Measurements from ENCODE around the gene DOK4.

Gene DOK4

DNA sequence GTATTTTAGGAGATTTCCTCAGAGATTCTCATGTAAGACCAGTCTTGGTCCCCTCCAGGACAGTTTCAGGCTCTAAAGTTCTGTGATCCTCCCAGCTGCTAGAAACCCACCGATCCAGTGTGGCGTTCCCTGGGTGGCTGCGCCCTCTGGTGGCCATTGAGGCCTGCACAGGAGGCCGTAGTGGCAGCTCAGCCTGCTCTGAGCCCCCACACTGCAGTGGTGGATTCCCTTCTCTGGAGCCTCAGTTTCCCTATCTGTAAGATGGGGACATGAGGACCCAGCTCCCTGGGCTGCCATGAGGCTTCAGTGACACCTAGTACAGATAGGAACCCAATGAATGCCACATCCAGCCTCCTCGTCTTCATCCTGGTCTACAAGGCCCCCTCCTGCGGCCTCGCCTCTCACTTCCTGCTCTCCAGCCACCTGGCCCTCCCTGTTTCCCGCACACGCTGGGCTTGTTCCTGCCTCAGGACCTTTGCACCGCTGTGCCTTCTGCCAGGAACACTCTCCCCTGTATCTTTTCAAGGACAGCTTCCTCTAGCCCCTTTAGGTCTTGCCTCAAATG, 33.6 kb upstream of the DOK4 start:
- peak; percentile 96 for FAIRE-seq
- peak; percentile 94 for DNase-seq (ENCODE audit: insufficient read length, low spot score)

- no peak for FAIRE-seq
- DNase-seq (ENCODE audit: insufficient read length, low spot score) = no peak
Measured at GRCh38 chr16:57518922-57519321, 32.6 kb upstream of the DOK4 start.

- no peak for FAIRE-seq
Measured at GRCh38 chr16:57518520-57518919, 32.2 kb upstream of the DOK4 start.

DNA sequence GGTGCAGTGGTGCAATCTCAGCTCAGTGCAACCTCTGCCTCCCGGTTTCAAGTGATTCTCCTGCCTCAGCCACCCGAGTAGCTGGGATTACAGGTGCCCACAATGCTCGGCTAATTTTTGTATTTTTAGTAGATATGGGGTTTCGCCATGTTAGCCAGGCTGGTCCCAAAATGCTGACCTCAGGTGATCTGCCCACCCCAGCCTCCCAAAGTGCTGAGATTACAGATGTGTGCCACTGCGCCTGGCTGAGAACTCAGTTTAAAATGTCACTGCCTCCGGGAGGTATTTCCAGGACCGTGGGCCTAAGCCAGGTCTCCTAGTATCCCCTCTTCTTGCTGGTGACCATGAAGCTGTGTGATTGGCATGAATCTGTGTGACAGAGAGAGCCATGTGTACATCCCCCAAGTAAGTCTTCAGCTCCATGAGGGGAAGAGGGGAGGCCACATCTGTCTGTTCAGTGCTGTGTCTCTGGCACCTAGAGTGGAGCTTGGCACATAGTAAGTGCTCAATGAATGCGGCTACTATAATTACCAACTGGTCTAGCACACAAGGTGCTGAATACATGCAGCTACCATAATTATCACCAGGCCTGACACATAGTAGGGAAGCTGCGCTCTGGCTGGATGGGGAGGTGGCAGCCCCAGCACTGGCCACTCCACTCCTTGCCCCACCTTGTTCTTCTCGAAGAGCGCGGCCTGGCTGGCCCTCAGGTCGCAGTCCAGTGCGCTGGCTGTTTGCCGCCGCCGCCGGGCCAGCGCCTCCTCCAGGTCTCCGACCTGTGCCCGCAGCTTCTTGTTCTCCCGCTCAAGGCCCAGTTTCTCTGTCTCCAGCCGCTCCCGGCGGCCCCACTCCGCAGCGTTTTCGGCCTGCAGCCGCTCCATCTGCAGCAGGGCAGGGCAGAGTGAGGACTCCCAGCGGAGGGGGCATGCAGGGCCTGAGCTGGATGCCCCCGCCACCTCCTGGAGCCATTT, 31.4 kb upstream of the DOK4 start:
- FAIRE-seq = no peak
- DNase-seq (ENCODE audit: insufficient read length, low spot score) = no peak

More at GRCh38 chr16:57518520-57518919, 32.2 kb upstream of the DOK4 start:
- no peak for DNase-seq (ENCODE audit: insufficient read length, low spot score)

- FAIRE-seq (no peak), DNase-seq (ENCODE audit: insufficient read length, low spot score) (no peak)
Measured at GRCh38 chr16:57516773-57517172, 30.5 kb upstream of the DOK4 start.

DNA sequence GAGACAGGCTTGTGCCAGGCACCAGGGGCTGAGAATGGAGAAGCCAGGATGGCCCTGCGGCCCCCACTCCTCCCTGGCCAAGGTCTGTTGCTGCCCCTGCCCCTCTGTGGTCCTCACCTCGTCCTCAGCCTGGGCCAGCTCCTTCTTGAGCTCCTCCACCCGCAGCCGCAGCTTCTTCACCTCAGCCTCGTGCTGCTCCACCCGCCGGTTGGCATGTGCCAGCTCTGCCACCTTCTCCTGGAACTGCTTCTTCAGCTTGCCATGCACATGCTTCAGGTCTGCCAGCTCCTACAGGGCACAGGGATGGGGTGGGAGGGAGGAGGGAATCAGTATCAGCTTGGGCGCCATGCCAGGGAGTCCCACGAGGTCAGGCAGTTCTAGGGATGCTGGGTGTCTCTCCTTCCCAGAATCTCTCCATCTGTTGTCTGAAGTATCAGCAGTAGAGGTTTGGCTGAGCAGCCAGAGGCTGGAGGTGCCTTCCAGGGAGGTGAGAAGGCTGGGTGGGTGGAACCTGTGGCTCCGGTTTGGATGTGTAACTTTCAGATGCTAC, 30.0 kb upstream of the DOK4 start:
- FAIRE-seq = no peak
- DNase-seq (ENCODE audit: insufficient read length, low spot score) = no peak

DNA sequence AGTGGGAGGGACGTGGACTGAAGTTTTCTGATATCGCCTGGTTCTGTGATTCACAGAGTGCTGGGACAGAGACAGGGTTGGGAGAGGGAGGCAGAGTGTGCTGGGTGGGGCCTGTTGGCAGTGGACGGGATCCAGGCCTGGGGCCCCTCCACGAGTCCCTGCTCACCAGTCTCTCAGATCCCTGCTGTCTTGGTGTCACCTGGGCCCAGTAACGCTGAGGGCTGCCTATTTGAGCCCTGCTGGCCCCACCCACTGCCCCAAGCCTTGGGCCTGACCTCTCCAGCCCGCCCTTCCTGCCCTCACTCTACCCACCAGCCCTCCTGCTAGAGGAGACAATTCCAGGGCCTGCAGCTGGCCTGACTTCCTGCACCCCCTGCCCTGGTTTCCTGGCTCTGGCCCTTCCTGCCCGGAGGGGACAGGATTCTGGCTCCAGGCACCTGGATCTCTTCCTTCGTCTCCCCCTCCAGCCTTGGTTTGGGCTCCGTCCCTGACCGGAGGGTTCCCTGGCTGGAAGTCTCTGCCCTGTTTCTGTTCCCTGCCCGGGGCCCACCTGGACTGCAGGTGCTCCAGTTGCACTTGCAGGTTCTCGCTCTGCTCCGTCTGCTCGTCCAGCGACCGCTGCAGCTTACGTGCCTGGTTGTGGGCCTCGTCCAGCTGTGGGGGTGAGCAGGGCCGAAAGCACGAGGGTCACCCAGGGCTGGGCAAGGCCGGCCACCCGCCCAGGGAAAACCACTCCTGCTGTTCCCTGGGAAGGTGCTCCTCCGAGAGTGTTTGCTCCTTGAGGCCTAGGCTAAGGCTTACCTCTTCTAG, 28.7 kb upstream of the DOK4 start:
- FAIRE-seq = no peak

GRCh38 chr16:57514371-57514770, 28.1 kb upstream of the DOK4 start:
- FAIRE-seq (no peak), DNase-seq (ENCODE audit: insufficient read length, low spot score) (no peak)

More for the DNA sequence above, 28.7 kb upstream of the DOK4 start:
- DNase-seq (ENCODE audit: insufficient read length, low spot score) = no peak

DNA sequence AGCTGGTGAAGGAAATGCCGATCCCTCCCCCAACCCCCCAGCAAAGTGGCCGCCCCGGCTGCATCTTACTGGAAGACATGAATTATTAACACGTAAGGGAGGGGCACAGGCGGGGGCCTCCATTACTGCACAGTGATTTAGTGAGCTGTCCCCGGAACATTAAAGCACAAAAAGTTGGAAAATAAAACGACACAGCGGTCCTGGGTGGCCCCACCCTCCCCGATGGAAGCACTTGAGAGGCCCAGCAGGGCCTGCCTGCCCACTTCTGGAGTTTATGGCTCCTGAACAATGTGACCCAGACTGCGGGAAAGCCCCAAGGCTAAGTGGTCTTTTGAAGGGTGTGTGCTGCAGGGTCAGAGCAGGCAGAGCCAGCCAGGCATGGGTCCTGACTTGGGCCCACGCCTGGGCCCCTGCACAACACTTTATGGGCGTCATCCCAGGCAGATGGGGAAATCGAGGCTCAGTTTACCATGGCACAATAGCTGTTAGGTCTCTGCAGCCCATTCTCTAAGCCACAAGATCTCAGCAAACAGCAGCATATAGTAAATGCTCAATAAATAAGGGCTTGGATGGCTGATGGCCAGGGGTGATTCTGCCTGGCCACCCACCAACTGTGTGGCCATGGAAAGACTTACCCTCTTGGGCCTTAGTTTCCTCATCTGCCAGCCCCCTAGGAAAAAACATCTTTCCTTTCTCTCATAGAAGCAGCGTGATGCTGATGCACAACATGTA, 27.2 kb upstream of the DOK4 start:
- no peak for FAIRE-seq
- DNase-seq (ENCODE audit: insufficient read length, low spot score) = no peak

- no peak for FAIRE-seq
- no peak for DNase-seq (ENCODE audit: insufficient read length, low spot score)
Measured at GRCh38 chr16:57512296-57513001, 26.2 kb upstream of the DOK4 start.

DNA sequence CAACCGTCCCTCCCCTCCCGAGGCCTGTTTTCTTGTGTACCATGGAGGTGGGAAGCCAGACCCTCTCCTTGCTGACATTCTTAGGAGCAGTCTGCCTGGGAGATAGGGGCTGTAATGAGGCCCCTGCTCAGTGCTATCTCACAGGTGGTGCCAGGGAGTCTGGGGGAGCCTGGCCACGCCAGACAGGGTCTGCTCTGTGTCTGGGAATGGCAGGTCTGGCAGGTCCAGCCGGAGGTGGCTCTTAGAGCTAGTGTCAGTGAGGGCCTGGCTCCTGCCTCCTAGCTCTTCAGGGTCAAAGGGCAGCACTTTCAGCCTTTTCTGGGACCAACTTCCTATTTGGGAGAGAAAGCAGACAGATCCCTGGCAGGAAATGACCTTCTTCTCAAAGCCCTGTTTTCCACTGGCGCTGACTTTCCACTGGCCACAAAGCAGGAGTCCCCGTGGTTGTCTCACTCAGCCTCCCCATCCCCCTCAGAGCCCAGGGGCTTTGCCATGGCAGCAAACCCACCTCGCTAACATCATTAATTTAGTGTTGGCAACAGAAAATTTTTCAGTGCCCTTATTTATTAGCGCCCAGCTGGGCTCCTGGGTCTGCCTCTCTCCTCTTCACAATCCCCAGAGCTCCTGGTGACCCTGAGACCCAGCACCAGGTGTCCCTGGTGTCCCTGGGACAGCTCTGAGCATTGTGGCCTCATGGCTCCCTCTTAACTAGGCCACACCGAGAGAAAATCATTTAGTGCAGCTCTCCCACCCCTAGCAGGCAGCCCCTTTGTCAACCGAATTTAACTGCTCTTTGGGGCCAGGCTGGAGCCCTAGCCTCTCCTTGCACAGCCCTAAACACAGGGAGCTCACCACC, 24.0 kb upstream of the DOK4 start:
- DNase-seq (ENCODE audit: insufficient read length, low spot score) (no peak), FAIRE-seq (no peak)

GRCh38 chr16:57509231-57509923, 23.1 kb upstream of the DOK4 start:
- no peak for FAIRE-seq
- no peak for DNase-seq (ENCODE audit: insufficient read length, low spot score)

DNA sequence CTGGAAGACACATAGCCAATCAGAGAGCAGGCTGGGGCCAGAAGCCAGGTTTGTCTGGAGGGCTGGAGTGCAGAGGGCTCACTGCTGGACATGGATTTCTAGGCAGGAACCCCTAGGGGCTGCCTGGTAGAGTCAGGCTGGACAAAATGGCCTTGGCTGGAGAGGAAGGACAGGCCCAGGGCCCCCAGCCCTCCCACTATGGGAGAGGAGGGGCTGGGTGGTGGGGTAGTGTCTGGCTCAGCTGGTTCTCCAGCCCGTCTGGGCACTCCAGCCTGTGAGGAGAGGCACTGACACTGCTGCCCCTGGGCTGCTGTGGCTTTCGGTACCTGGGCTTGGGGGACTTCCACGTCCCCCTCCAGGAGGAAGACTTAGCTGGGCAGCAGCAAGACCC, 21.7 kb upstream of the DOK4 start:
- DNase-seq (ENCODE audit: insufficient read length, low spot score) (no peak), FAIRE-seq (no peak)

GRCh38 chr16:57507136-57508034, 21.1 kb upstream of the DOK4 start:
- DNase-seq (ENCODE audit: insufficient read length, low spot score) = no peak
- FAIRE-seq = no peak

DNA sequence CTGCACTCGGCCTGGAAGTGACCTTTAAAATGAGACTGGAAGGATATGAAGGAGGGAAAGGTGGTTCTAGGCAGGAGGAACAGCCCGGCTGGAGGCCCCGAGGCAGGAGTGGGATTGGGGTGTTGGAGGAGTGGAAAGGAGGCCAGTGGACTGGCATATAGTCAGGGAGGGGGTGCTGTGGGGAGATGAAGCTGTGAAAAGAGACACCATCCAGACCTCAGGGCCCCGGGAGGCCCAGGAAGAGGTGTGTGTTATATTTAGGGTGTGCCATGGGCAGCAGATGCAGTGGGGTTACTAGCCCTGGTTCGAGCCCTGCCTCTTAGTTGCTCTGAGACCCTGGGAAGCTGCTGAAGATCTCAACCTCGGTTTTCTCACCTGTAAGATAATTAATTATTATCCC, 18.9 kb upstream of the DOK4 start:
- FAIRE-seq (no peak), DNase-seq (ENCODE audit: insufficient read length, low spot score) (no peak)

GRCh38 chr16:57504491-57504890, 18.2 kb upstream of the DOK4 start:
- no peak for FAIRE-seq
- DNase-seq (ENCODE audit: insufficient read length, low spot score) = no peak

DNA sequence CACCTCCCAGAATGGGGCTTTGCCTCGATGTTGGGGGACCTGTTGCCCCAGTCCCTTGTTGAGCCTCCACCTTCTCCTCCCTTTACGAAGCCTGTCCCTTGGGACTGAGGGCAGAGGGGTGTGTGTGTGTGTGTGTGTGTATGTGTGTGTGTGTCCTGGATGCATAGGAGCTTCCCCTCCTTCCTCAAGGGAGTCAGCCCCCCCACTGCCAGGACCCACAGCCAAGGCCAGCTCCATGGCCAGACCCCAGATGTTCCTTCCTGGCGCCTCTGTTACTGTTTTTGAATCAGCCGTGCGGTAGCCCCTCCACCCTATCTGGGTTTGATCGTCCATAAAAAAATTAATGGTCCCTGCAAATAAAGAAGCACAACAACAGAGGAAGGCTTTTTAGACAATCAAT, 17.7 kb upstream of the DOK4 start:
- FAIRE-seq (no peak), DNase-seq (ENCODE audit: insufficient read length, low spot score) (no peak)

All from GM19239 (cell line).